ENCODE measurements around the gene BAZ2B.

DNA sequence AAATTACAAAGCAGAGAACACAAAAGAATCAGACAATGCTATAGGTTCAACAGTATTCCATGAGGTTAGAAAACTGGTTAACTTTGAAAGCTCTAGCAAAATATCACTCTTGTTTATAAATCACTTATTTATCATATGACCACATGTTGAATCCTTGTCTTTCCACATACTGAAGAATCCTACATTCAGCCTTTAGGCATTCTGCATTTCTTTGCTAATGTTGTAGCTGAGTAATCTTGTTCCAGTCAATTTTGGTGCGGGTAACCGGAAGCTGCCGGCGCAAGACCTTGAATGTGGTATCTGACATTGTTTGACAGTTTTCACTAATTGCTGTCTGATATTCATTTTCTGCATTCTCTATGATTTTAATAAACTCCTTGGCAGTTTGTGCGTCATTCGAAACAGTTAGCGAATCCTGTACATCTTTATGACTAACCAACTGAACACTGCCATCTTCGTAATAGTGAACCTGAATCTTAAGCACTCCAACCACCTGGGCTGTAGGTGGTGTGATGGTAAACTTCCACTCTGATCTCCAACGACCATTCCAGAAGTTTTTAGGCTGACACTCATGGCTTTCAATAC lies 154.1 kb downstream of the BAZ2B start:
- TF ChIP-seq, protein P1, sequence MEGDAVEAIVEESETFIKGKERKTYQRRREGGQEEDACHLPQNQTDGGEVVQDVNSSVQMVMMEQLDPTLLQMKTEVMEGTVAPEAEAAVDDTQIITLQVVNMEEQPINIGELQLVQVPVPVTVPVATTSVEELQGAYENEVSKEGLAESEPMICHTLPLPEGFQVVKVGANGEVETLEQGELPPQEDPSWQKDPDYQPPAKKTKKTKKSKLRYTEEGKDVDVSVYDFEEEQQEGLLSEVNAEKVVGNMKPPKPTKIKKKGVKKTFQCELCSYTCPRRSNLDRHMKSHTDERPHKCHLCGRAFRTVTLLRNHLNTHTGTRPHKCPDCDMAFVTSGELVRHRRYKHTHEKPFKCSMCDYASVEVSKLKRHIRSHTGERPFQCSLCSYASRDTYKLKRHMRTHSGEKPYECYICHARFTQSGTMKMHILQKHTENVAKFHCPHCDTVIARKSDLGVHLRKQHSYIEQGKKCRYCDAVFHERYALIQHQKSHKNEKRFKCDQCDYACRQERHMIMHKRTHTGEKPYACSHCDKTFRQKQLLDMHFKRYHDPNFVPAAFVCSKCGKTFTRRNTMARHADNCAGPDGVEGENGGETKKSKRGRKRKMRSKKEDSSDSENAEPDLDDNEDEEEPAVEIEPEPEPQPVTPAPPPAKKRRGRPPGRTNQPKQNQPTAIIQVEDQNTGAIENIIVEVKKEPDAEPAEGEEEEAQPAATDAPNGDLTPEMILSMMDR (IDR thresholded peaks at IDR 0.05 in 8 of 11, conservative IDR thresholded peaks at IDR 0.05 in 3 of 11) = no peak
- TF ChIP-seq POLR2A (IDR thresholded peaks at IDR 0.05) = no peak
- TF ChIP-seq POLR2AphosphoS5 (IDR thresholded peaks at IDR 0.05) = no peak
